Stimulated activated CD4-positive, alpha-beta T cell treated with anti-CD3 and anti-CD28 coated beads, Interleukin-1b, Interleukin-23, amount 100 ng/mL, for 1 hour (primary cell): Measurements from ENCODE around the gene ZBTB7B.

Experiments
- DNase-seq, 2 donors: peaks; one replicate each; pipeline ENCODE4 v3.0.0-alpha.2; 2020; ENCODE audit warnings: low read depth in 2 of 2

Gene ZBTB7B

DNA sequence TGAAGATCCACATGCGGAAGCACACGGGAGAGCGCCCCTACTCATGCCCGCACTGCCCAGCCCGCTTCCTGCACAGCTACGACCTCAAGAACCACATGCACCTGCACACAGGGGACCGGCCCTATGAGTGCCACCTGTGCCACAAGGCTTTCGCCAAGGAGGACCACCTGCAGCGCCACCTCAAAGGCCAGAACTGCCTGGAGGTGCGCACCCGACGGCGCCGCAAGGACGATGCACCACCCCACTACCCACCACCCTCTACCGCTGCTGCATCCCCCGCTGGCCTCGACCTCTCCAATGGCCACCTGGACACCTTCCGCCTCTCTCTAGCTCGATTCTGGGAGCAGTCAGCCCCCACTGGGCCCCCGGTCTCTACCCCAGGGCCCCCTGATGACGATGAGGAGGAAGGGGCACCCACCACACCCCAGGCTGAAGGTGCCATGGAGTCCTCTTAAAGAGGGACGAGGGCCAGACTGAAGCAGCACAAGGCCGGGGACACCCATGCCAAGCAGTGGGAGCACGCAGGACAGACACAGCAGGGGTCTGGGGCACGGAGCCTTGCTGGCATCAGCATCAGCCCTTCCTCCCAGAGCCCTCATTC, 13.7 kb downstream of the ZBTB7B start:
- no peak for DNase-seq

GRCh38 chr1:155017041-155017945, 14.7 kb downstream of the ZBTB7B start:
- DNase-seq = peak; percentile 80 to 85

DNA sequence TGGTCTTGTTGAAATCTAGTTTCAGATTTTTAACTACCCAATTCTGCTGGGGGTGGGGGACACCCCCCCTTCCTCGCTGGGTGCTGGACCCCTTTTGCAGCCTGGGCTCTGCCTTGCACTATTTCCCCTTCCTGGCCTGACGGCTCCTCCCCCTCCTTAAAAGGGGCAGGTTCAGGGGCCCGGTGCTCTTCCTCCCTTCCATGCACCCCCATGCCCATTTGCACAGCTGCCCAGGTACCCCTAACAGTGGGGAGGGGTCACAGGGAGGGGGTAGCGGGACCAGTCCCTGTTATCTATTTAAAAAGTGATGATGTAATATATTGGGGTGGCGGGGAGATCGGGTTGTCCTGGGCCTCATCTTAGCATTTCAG, 15.3 kb downstream of the ZBTB7B start:
- DNase-seq = no peak

GRCh38 chr1:155018617-155019348, 16.2 kb downstream of the ZBTB7B start:
- DNase-seq = no peak

DNA sequence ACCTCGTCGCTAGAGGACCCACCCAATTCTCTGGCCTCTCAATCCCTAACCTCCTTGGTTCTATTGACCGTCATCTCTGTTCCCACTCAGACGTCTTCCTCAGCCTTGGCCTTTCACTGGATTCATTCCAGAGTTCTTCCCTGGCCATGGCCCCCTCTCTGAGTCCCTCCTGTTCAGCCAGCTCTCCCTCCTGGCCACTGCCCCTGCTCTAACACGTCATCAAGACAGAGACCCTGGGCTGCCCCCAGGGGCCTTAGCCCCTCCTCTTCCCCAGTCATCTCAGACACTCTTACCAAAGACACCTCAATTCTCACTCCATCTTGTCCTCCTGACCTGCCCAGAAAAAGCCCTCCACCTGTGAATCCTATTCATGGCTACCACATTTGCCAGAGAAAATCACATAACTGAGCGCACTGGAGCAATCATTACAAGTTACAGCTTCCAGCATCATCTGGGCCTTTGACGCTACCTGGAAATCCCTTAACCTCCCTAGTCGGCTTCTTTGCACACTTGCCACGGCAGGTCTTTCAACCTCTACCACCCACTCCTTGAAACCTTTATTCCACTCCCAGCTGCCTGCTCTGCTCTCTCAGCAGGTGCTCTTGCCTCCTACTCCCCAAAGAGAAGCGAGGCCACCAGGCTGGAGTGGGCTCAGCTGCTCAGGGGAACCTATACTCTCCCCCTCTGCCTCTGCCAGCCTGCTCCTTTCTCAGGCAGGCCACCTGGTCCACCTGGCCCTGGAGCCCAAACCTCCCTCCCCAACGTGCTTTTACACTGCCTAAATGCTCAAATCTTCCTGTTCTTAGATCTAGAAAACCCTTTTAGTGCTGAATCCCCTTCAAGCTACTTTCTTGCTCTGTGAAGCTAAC, 17.0 kb downstream of the ZBTB7B start:
- no peak for DNase-seq

- no peak for DNase-seq
Observed at GRCh38 chr1:155022136-155022926, 19.7 kb downstream of the ZBTB7B start.

DNA sequence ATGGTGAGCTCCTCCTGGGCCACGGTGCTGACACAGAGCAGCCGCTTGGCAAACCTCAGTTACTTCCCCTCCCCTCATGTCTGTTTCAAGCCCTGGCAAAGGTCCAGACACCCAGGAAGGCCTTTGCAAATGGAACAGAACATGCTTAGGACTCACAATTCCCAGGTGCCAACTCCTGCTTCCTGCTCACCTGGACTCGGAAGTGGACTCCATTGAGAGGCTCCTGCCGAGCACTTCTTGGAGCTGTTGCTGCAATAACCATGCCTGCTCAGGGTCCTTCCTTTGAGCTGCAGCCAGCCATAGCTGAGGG, 20.3 kb downstream of the ZBTB7B start:
- no peak for DNase-seq

- DNase-seq = no peak
Observed at GRCh38 chr1:155023627-155024026, 21.0 kb downstream of the ZBTB7B start.

- DNase-seq = no peak
Observed at GRCh38 chr1:155024315-155024714, 21.7 kb downstream of the ZBTB7B start.

DNA sequence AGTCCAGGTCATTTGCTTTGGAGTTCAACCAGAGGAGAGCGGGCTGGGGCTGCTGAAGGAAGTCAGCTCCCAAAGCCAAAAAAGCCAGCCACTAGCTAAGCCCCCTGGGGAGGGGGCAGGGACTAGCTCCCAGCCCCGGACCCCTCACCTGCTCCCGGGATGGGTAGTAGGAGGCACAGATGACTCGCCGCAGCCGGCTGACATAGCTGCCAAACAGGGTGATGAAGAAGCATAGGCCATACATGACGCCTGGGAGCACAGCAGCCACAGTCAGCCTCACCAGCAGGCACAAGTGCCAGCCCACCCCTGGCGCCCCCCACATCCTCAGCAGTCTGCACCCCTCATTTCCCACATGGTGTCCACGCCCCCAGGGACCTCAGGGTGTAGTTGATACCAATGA, 23.6 kb downstream of the ZBTB7B start:
- no peak for DNase-seq

- DNase-seq = no peak
Observed at GRCh38 chr1:155026588-155026987, 24.0 kb downstream of the ZBTB7B start.

GRCh38 chr1:155029513-155030242, 27.1 kb downstream of the ZBTB7B start:
- no peak for DNase-seq

DNA sequence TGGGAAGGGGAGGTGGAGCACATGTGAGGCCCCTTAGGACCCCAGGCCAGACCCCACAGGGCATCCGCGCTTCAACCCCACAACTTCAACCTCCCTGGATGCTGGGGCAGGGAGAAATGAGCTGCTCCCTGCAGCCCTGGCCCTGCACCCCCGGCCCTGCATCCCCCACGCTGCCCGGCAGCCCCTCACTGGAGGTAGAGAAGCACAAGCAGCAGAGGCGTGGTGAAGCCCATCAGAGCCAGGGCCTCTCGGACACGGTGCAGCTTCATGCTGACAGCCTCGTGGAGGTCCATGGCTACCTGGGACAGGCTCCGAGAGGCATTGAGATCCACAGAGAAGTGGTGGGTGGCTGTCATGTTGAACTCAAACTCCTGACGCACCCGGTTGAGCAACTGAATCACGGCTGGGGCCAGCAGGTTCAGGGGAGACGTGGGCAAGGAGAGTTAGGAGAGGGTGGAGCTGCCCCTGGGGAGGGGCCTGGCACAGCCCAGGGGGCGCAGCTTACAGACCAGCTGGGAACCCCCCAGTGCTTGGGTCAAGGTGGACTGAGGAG, 27.7 kb downstream of the ZBTB7B start:
- no peak for DNase-seq

GRCh38 chr1:155030899-155031298, 28.3 kb downstream of the ZBTB7B start:
- no peak for DNase-seq

DNA sequence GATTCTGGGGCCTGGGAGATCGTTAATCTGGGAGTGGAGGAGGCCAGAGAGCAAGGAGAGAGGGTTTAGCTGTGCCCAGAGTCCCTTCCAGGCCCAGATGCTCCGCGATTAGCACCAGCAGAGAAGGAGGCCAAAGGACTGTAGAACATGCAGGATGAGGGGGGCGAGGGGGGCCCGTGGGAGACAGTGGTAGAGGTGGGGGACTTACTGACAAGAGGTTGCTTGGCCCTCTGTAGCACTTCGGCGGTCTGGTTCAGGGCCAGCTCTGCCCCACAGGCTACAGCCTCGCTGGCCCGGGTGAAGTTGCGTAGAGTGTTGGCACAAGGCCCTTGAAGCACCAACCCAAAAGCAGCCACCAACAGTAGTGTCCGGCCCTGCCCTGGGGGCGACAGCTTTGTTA, 30.3 kb downstream of the ZBTB7B start:
- DNase-seq = no peak

GRCh38 chr1:155033524-155033923, 30.9 kb downstream of the ZBTB7B start, which contains the start of the genes DCST1 and DCST2:
Gene DCST1 (plus strand): TSS chr1:155033824. CDS start chr1:155034037, 213 bp downstream.
Gene DCST2 (minus strand): TSS chr1:155033781. CDS start chr1:155033701, 80 bp downstream.
- no peak for DNase-seq

DNA sequence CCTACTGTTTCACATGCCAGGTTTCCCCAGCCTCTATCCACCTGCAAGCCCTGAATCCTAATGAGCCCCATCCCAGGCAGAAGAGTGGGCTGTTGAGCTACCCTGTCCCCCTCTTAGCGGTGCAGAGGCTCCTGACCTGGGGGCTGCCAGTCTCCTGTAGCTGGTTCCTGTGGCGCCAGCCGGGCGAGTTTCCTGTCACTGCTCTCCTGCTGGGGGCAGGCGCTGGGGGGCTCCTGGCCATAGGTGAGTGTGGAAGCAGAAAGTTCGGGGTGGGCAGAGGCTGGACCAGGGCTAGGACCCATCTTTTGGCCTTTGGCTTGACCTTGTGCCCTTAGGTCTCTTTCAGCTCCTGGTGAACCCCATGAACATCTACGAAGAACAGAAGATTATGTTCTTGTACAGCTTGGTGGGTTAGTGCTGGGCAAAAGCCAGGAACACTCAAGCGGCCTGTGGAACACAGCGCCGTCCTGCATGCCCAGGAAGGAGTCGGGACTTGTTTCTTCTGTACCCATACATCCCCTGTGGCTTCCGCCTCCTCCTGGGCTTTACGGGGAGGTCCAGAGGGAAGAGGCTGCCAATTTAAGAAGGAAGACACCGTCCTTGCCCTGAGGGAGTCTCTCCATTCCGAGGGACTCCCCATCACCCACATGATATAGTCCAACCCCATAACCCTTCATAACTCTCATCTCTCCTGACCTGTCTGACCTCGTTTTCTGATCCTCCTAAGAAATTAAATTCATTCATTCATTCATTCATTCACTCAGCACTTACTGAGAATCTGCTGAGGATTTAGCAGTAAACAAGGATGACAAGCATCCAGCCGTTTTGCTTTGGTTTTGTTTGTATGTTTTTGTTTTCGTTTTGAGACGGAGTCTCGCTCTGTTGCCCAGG, 32.0 kb downstream of the ZBTB7B start:
- no peak for DNase-seq

DNA sequence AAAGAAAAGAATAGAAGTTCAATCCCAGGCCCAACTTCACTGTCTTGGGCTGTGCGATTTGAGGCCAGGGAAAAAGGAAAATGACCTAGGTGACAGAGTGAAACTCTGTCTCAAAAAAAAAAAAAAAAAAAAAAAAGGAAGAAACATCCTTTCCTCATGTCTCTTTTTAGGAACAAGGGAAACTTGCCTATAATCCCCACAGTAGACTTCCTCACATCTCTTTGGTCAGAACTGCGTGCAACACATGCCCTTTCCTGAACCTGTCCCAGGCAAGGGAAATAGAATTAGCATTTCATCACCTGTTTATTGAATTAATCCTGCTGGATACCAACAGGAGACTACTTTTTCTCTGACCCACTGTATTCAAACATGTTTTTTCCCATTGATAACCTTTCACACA, 33.3 kb downstream of the ZBTB7B start:
- no peak for DNase-seq

DNA sequence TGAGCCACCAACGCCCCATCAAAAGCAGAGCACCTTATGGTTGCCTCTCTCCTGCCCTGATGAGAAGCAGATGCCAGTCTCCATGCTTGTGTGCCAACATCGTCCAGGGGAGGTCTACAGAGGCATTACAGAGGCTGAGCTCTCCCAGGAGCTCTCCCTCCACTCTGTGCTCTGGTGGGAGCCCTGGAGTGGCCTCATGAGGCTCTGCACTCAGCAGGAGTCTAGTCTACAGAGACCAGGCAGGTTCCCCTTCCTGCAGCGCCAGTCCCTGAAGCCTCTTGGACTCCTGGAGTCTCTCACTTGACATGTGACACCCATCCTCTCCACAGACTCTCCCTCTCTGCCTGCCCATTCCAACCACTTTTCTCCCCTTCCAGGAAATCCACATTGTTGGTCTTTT, 34.4 kb downstream of the ZBTB7B start:
- no peak for DNase-seq
